Measurements from ENCODE around the gene ESPL1.
A peak's percentile ranks its signal among the peaks of the same experiment; 100 is the strongest.

Gene ESPL1

GRCh38 chr12:53258541-53259539 is 9.3 kb upstream of the ESPL1 start:
- no peak for DNase-seq (ENCODE audit: low read depth)

DNA sequence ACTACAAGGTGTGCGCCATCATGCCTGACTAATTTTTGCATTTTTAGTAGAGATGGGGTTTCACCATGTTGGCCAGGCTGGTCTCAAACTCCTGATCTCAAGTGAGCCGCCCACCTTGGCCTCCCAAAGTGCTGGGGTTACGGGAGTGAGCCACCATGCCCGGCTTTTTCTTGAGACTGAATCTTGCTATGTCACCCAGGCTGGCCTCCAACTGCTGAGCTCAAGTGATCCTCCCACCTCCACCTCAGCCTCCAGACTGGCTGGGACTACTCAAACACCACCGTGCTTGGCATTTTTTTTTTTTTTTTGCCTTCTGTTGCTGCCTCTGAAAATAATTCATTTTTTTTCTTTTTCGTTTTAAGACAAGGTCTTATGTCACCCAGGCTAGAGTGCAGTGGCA is 8.2 kb upstream of the ESPL1 start:
- TF ChIP-seq CTCF (IDR thresholded peaks at IDR 0.05; ENCODE audit: control insufficient read depth, extremely low read depth, insufficient read depth): no peak
- no peak for DNase-seq (ENCODE audit: low read depth)
- no peak overlapping the region for H3K4me3 ChIP-seq (ENCODE audit: low read depth, low read length)

More at GRCh38 chr12:53258541-53259539, 9.3 kb upstream of the ESPL1 start:
- no peak overlapping the region for H3K4me3 ChIP-seq (ENCODE audit: low read depth, low read length)
- no peak for TF ChIP-seq CTCF (IDR thresholded peaks at IDR 0.05; ENCODE audit: control insufficient read depth, extremely low read depth, insufficient read depth)

DNA sequence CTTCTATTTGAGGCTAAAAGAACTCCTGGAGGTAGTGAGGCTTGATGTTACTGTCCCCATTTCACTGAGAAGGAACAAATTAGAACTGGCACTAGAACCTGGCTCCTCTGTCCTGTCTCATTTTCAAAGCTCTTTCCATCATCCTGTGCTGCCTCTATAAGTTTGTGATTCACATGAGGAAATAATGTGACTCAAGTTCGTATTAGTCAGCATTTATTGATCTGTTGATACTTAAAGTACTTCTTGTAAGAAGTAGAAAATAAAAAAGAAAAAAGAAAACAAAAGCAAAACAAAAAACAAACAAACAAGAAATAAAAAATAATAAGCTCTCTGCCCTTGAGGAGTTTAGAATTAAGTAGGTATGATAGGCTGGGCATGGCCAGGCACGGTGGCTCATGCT is 2.3 kb upstream of the ESPL1 start:
- TF ChIP-seq CTCF (IDR thresholded peaks at IDR 0.05; ENCODE audit: control insufficient read depth, extremely low read depth, insufficient read depth): no peak
- no peak overlapping the region for H3K4me3 ChIP-seq (ENCODE audit: low read depth, low read length)
- DNase-seq (ENCODE audit: low read depth): no peak

GRCh38 chr12:53267306-53267998 is 647 bp upstream of the ESPL1 start:
- DNase-seq (ENCODE audit: low read depth): no peak

DNA sequence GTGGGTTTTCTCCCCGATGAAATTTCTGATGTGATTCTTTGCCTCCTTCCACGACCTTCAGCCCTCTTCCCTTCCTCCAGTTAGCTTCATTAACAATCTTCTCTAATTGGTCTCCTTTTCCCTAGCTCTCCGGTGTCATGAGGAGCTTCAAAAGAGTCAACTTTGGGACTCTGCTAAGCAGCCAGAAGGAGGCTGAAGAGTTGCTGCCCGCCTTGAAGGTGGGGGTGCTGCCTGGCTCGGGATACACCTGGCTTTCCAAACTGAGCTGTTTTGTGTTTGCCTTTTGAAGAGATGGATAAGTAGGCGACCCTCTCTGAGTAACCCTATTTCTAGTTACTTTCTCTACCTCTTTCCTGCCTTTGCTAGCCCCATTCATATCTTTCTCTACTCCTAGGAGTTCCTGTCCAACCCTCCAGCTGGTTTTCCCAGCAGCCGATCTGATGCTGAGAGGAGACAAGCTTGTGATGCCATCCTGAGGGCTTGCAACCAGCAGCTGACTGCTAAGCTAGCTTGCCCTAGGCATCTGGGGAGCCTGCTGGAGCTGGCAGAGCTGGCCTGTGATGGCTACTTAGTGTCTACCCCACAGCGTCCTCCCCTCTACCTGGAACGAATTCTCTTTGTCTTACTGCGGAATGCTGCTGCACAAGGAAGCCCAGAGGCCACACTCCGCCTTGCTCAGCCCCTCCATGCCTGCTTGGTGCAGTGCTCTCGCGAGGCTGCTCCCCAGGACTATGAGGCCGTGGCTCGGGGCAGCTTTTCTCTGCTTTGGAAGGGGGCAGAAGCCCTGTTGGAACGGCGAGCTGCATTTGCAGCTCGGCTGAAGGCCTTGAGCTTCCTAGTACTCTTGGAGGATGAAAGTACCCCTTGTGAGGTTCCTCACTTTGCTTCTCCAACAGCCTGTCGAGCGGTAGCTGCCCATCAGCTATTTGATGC is 797 bp downstream of the ESPL1 start:
- no peak for DNase-seq (ENCODE audit: low read depth)
- H3K4me3 ChIP-seq (ENCODE audit: low read depth, low read length): peak overlapping the region; percentile 69
- no peak for TF ChIP-seq CTCF (IDR thresholded peaks at IDR 0.05; ENCODE audit: control insufficient read depth, extremely low read depth, insufficient read depth)

More at GRCh38 chr12:53267306-53267998, 647 bp upstream of the ESPL1 start:
- peak overlapping the region; percentile 69 for H3K4me3 ChIP-seq (ENCODE audit: low read depth, low read length)
- TF ChIP-seq CTCF (IDR thresholded peaks at IDR 0.05; ENCODE audit: control insufficient read depth, extremely low read depth, insufficient read depth): no peak

GRCh38 chr12:53274445-53274844 is 6.3 kb downstream of the ESPL1 start:
- no peak for TF ChIP-seq CTCF (IDR thresholded peaks at IDR 0.05; ENCODE audit: control insufficient read depth, extremely low read depth, insufficient read depth)
- DNase-seq (ENCODE audit: low read depth): no peak
- no peak overlapping the region for H3K4me3 ChIP-seq (ENCODE audit: low read depth, low read length)
